Body of pancreas (tissue), 4 donors: ENCODE data around the gene GDF7. TPM values are rescaled to one million over a fixed set of nuclear protein-coding genes. Genes with fewer than 3 reads are reported as not detected.

Source experiments
- ATAC-seq: fragments of 150-250 bp; one replicate; pipeline ENCODE4 v1.9.1; 2016
- DNase-seq, 4 donors: peaks; one replicate each; pipeline ENCODE4 v3.0.0-alpha.2; 2019
- H3K27ac ChIP-seq, 4 donors: fragments of 200-600 bp; sonication (generic); 1 replicate in 3 of 4; 2 replicates in 1 of 4; pipeline versions ENCODE4 v1.5.1 to v1.6.1; 2016 to 2019; ENCODE audit warnings: mild to moderate bottlenecking in 1 of 4, mixed read lengths in 1 of 4, moderate library complexity in 1 of 4
- H3K27me3 ChIP-seq, 2 donors: fragments of 200-600 bp; sonication (generic); one replicate each; pipeline ENCODE4 v1.6.0; 2016; ENCODE audit warnings: mild to moderate bottlenecking in 1 of 2
- H3K36me3 ChIP-seq, 2 donors: fragments of 200-600 bp; sonication (generic); replicated peaks in 1 of 2; 2 replicates each; pipeline ENCODE4 v1.5.1; 2016; ENCODE audit warnings: low read depth in 2 of 2; ENCODE audit not compliant: insufficient read depth in 1 of 2
- H3K4me1 ChIP-seq: fragments of 200-600 bp; sonication (generic); one replicate; pipeline ENCODE4 v1.6.0; 2016
- H3K4me3 ChIP-seq, 2 donors: fragments of 200-600 bp; sonication (generic); 1 replicate in 1 of 2; 2 replicates in 1 of 2; pipeline ENCODE4 v1.5.1; 2016 to 2019
- H3K9me3 ChIP-seq, 3 donors: fragments of 200-600 bp; sonication (generic); 1 replicate in 2 of 3; 2 replicates in 1 of 3; pipeline ENCODE4 v1.5.1; 2016
- CTCF ChIP-seq, 7 experiments: fragments of 450-650 bp in 4 of 7; fragments of 200-600 bp in 3 of 7; sonication (generic) in 3 of 7; IDR thresholded peaks; one replicate each; pipeline ENCODE4 v1.5.1; 2016 to 2019; ENCODE audit warnings: antibody characterized with exemption in 7 of 7
- POLR2A ChIP-seq, 3 donors: fragments of 450-650 bp; IDR thresholded peaks; one replicate each; pipeline ENCODE4 v1.6.1; 2016; ENCODE audit warnings: antibody characterized with exemption in 3 of 3, mild to moderate bottlenecking in 2 of 3
- WGBS, 2 donors: methylation state at CpG; one replicate each; pipeline ENCODE4 v1.1.5; 2017; 5-methylcytosine and 5-hydroxymethylcytosine counted together
- intact Hi-C: fragments of 100-400 bp; cut with DNase I; formaldehyde crosslinking; loops from one replicate; pipeline ENCODE4 v1.15.1; 2023
- total RNA-seq, 2 donors: library from RNA; depleted of rRNA; stranded (reverse); fragments of >200 nt; gene quantifications; one replicate each; pipeline ENCODE4 v1.1.0, GENCODE V29; 2016

Gene GDF7
- total RNA-seq, 2 donors from 2014 or later: 2.0 to 7.3 TPM

DNA sequence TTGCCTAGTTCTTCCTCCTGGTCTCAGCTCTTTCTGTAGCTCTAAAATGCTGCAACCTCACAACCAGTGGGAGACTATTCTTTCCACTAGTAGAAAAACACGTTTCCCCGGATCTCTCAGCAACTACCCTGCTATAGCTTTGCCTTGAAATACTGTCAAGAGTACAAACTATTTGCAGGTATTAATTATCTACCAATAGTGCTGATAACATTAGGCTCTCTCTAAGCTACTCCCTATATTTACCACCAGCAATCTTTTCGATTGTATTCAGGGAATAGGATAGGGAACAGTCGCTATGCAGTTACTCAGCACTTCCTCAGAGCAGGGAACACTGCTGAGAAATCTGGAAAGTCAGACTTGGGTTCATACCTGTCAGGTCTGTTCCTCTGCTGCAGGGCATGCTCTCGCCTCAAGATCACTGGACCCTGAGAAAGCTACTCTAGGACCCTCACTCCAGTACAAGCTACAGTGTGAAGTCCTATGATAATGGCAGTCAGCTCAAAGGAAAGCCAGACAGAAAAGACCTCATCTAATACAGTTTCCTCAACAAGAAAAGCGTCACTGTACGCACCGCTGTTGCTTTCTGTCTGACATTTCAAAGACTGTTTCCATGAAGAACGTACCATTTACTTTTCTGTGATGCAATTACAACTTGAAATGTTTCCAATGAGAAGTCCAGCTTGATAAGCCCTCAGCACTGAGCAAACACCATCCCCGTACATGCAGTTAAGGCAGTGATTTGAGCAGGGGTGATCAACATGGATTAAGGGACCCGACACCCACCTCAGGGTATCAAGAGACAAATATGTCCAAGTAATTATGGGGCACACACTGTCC lies 22.7 kb downstream of the GDF7 start:
- Histone ChIP-seq H3K4me1 (peaks cover 11% of the 10 kb centered on the region), H3K4me3 (no peak overlapping the region), H3K27ac (peak overlapping the region in 3 of 4 donors; percentile 25 to 58 (median 42)), H3K27me3 (no peaks in the 10 kb centered on the region), H3K9me3 (no peaks in the 10 kb centered on the region), H3K36me3 (peaks cover 0 to 1% of the 10 kb centered on the region in 2 donors)
- DNase-seq (no peak), ATAC-seq (peak; percentile 75)
- intact Hi-C loops: no loop called here
- 44 to 50% methylated on average over 11 of the region's 11 CpGs for WGBS, 2 donors
- no peak for TF ChIP-seq POLR2A (IDR thresholded peaks at IDR 0.05)
- TF ChIP-seq CTCF (IDR thresholded peaks at IDR 0.05): no peak

DNA sequence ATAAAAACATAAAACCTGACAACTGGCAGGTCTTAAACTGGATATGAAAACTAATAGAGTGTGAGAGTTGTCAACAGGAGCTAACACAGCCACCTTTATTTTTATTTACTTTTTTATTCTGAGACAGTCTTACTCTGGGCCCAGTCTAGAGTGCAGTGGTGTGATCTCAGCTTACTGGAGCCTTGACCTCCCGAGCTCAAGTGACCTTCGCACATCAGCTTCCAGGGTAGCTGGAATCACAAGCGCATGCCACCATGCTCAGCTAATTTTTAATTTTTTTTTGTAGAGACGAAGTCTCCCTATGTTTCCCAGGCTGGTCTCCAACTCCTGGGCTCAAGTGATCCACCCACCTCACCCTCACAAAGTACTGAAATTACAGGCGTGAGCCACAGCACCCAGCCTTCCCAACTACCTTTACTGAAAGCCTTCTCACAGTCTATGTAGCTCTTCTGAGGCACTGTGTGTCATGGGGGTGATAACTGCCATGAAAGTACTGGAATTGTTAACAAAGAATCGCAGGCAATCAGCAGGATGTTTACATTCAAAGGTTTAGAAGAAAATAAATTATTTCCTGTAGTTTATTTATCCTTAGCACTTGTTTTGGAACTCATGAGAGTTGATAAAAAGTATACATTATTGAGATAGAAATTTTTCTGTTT lies 24.3 kb downstream of the GDF7 start:
- Histone ChIP-seq H3K9me3 (no peaks in the 10 kb centered on the region), H3K4me1 (peaks cover 11% of the 10 kb centered on the region), H3K27me3 (no peaks in the 10 kb centered on the region), H3K4me3 (no peak overlapping the region), H3K36me3 (peaks cover 0 to 1% of the 10 kb centered on the region in 2 donors), H3K27ac (no peak overlapping the region)
- intact Hi-C loops: no loop called here
- DNase-seq (no peak), ATAC-seq (no peak)
- TF ChIP-seq POLR2A (IDR thresholded peaks at IDR 0.05) (no peak), CTCF (IDR thresholded peaks at IDR 0.05) (no peak)
- 93 to 94% methylated on average over 6 of the region's 6 CpGs for WGBS, 2 donors

DNA sequence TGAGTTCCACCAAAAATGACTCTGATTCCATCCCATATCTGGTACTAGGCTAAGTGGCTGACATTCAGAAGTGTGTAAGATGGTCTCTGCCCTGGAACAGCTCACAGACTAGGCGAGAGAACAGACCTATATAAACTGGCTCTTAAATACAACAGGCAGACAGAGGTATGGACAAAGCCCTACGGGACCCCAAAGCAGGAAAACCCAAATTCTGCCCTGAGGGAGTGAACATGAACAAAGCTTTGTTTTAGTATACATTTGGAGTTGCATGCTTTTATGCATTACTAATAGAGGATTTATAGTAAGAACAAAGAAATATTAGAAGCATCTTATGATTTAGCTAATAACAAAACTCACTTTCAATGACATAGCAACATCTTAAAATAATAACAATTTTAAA lies 25.1 kb downstream of the GDF7 start:
- Histone ChIP-seq H3K36me3 (no peaks in the 10 kb centered on the region), H3K27ac (no peak overlapping the region), H3K4me3 (no peak overlapping the region), H3K4me1 (peaks cover 11% of the 10 kb centered on the region), H3K9me3 (no peaks in the 10 kb centered on the region), H3K27me3 (no peaks in the 10 kb centered on the region)
- TF ChIP-seq POLR2A (IDR thresholded peaks at IDR 0.05) (no peak), CTCF (IDR thresholded peaks at IDR 0.05) (no peak)
- intact Hi-C loops: no loop called here
- WGBS, 2 donors: 91 to 93% methylated on average over 2 of the region's 2 CpGs
- DNase-seq (no peak), ATAC-seq (no peak)

DNA sequence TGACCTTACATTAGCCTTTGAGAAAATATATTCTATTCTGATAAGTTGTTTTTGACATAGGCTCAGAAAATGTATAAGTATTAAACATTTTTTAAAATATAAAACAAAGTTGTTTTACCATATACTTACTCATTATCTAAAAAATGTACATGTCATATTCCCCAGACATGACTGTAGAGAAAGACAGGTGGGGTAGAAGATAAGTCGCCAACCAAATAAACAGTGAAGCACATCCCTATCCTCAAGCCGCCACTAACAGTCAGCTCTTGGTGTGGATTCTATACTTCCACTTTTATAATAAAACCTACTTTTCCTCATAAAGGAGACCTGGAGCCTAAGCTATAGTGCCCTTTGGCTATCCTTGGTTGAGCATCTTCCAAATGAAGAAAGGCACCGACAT lies 26.4 kb downstream of the GDF7 start:
- WGBS, 2 donors: 93 to 96% methylated on average over 3 of the region's 3 CpGs
- H3K27ac ChIP-seq: no peak overlapping the region
- no peak overlapping the region for H3K4me3 ChIP-seq
- H3K4me1 ChIP-seq: peaks cover 11% of the 10 kb centered on the region
- no peak for TF ChIP-seq POLR2A (IDR thresholded peaks at IDR 0.05)
- no peaks in the 10 kb centered on the region for H3K27me3 ChIP-seq
- no peaks in the 10 kb centered on the region for H3K36me3 ChIP-seq
- DNase-seq (no peak), ATAC-seq (no peak)
- no peaks in the 10 kb centered on the region for H3K9me3 ChIP-seq
- intact Hi-C loops: no loop called here

- H3K9me3 ChIP-seq: no peaks in the 10 kb centered on the region
- TF ChIP-seq CTCF (IDR thresholded peaks at IDR 0.05): no peak
- no peak for TF ChIP-seq POLR2A (IDR thresholded peaks at IDR 0.05)
- no peak for ATAC-seq
- intact Hi-C loops: no loop called here
- no peak overlapping the region for H3K27ac ChIP-seq
- H3K27me3 ChIP-seq: no peaks in the 10 kb centered on the region
- no peak overlapping the region for H3K4me3 ChIP-seq
- peaks cover 0 to 2% of the 10 kb centered on the region in 2 donors for H3K36me3 ChIP-seq
- DNase-seq: no peak
- 92 to 100% methylated on average over 2 of the region's 2 CpGs for WGBS, 2 donors
- no peaks in the 10 kb centered on the region for H3K4me1 ChIP-seq
Observed at GRCh38 chr2:20696366-20696765, 29.4 kb downstream of the GDF7 start.
